Parathyroid adenoma (tissue), 2 donors: Measurements from ENCODE around the gene KCTD15.

Experiments
- H2AFZ ChIP-seq: fragments of 300-600 bp; sonication (generic); one replicate; pipeline ENCODE4 v1.7.0; 2017; ENCODE audit warnings: antibody characterized with exemption, mild to moderate bottlenecking
- H3K27ac ChIP-seq: fragments of 300-600 bp; sonication (generic); one replicate; pipeline ENCODE4 v1.7.0; 2017
- H3K27me3 ChIP-seq: fragments of 300-600 bp; sonication (generic); one replicate; pipeline ENCODE4 v1.7.0; 2017; ENCODE audit warnings: low read length; ENCODE audit not compliant: control insufficient read depth, insufficient read depth
- H3K36me3 ChIP-seq: fragments of 300-600 bp; sonication (generic); one replicate; pipeline ENCODE4 v1.7.0; 2017; ENCODE audit warnings: low read length; ENCODE audit not compliant: control insufficient read depth, insufficient read depth
- H3K4me1 ChIP-seq: fragments of 300-600 bp; sonication (generic); one replicate; pipeline ENCODE4 v1.7.0; 2017; ENCODE audit warnings: control low read depth
- H3K4me2 ChIP-seq: fragments of 300-600 bp; sonication (generic); one replicate; pipeline ENCODE4 v1.7.0; 2017; ENCODE audit warnings: low read length
- H3K4me3 ChIP-seq: fragments of 300-600 bp; sonication (generic); one replicate; pipeline ENCODE4 v1.7.0; 2017; ENCODE audit warnings: low read depth, low read length
- H3K79me2 ChIP-seq: fragments of 300-600 bp; sonication (generic); one replicate; pipeline ENCODE4 v1.7.0; 2017; ENCODE audit warnings: control low read depth
- H3K9ac ChIP-seq: fragments of 300-600 bp; sonication (generic); one replicate; pipeline ENCODE4 v1.7.0; 2017; ENCODE audit warnings: mild to moderate bottlenecking
- H3K9me3 ChIP-seq: fragments of 300-600 bp; sonication (generic); one replicate; pipeline ENCODE4 v1.7.0; 2017; ENCODE audit warnings: low read length; ENCODE audit not compliant: control insufficient read depth
- CTCF ChIP-seq: fragments of 300-600 bp; sonication (generic); IDR thresholded peaks from one replicate; pipeline ENCODE4 v1.7.0; 2017; ENCODE audit warnings: antibody characterized with exemption, mild to moderate bottlenecking
- donor health status: primary hyperparathyroidism.

KCTD15 gene

GRCh38 chr19:33865306-33865705 lies 68.6 kb downstream of the KCTD15 start:
- H3K36me3 ChIP-seq, result no peaks in the 10 kb centered on the region
- H3K4me1 ChIP-seq, result no peaks in the 10 kb centered on the region
- H3K27me3 ChIP-seq, result no peaks in the 10 kb centered on the region
- H3K79me2 ChIP-seq, result no peaks in the 10 kb centered on the region
- no peak overlapping the region for H2AFZ ChIP-seq
- no peaks in the 10 kb centered on the region for H3K9me3 ChIP-seq
- TF ChIP-seq CTCF, result no peak
- H3K4me3 ChIP-seq, result no peak overlapping the region
- H3K9ac ChIP-seq, result no peak overlapping the region
- no peak overlapping the region for H3K27ac ChIP-seq
- H3K4me2 ChIP-seq, result no peak overlapping the region
